Neural cell (in vitro differentiated cells): ENCODE measurements around the gene TOR1AIP2.

ENCODE experiments used
- CTCF ChIP-seq: fragments of 450-650 bp; IDR thresholded peaks from 2 replicates; pipeline ENCODE4 v1.5.1; 2014; ENCODE audit warnings: antibody characterized with exemption, mild to moderate bottlenecking, moderate library complexity; ENCODE audit not compliant: poor library complexity, severe bottlenecking
- EP300 ChIP-seq: fragments of 450-650 bp; conservative IDR thresholded peaks from 2 replicates; pipeline ENCODE4 v1.6.1; 2014; ENCODE audit warnings: antibody characterized with exemption, mild to moderate bottlenecking, moderate library complexity; ENCODE audit not compliant: poor library complexity, severe bottlenecking

GRCh38 chr1:179803918-179804317 lies 73.7 kb downstream of the TOR1AIP2 start:
- TF ChIP-seq EP300 (no peak), CTCF (no peak)
